GM19395 (cell line): ENCODE data around the gene MSRB3.
"Not testable (repeated sequence)": the region's sequence is repeated elsewhere in the genome, so short reads cannot be mapped to it uniquely, and the experiment has no call there.

Experiments
- ATAC-seq: cut with Tn5 transposase; IDR thresholded peaks from one replicate; pipeline ENCODE4 v1.9.1; 2021; ENCODE audit warnings: mild to moderate bottlenecking, moderate library complexity; ENCODE audit not compliant: unreplicated experiment

MSRB3 gene

DNA sequence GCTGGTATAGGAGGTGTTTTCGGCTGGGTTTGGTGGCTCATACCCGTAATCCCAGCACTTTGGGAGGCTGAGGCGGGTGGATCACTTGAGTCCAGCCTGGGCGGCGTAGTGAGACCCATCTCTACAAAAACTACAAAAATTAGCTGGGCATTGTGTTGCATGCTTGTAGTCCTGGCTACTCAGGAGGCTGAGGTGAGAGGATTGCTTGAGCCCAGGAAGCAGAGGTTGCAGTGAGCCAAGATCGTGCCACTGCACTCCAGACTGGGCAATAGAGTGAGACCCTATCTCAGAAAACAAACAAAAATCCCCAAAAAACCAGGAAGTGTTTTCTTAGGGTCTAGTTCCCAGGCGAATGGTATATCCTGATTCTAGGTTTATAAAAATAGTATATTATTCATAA is 7.0 kb downstream of the MSRB3 start:
- not testable (repeated sequence) for ATAC-seq

DNA sequence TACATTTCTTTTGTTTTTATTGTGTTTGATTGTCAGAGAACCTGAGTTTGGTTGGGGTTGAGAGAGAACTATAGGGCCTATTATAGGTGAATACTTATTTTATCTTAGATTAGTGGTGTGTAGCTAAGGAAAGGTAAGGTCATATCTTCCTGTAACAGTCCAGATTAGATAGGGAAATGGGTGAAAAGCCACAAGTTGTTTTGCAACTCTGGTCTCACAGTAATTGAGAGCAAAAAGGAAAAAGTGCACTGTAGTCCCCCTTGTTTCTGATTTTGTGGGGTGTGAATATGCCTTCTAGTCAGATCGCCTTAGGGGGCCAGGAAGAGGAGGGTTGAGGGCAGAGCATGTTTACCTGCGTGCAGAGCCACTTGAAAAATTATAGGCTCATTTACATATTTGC is 8.9 kb downstream of the MSRB3 start:
- no peak for ATAC-seq

DNA sequence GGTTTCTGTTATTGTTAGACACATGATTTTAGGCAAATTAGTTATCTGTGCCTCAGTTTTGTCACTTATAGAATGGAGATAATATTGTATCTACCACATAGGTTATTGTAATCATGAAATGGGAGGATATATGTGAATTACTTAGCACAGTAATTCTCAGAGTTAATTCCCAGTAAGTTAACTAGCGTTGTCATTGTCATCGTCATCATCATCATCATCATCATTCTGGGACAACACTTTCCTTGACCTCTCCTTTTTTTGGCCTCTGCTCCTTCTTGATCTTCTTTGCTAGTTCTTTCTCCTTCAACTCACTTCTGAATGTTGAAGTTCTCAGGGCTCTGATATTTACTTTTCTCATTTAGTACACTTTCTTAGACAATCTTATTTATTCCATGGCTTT is 13.8 kb downstream of the MSRB3 start:
- no peak for ATAC-seq

DNA sequence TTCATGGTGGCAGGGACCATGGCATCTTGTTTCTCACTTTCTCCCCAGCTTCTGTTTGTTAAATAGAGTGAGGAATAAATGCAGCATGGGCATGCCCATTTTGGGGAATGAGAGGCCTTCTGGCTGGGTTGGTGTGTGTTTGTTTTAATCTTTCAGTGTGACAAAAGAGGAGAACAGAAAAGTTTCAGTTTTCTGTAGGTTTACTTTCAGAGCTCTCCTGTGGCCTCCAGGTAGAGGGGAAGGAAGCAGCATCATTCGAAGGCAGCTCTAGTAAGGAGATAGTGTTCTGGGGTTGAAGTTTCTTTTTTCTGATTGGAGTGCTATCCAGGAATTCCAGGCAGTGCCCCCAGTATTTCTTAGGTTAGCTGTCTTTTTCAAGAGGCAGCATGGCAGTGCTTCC is 15.3 kb downstream of the MSRB3 start:
- no peak for ATAC-seq

DNA sequence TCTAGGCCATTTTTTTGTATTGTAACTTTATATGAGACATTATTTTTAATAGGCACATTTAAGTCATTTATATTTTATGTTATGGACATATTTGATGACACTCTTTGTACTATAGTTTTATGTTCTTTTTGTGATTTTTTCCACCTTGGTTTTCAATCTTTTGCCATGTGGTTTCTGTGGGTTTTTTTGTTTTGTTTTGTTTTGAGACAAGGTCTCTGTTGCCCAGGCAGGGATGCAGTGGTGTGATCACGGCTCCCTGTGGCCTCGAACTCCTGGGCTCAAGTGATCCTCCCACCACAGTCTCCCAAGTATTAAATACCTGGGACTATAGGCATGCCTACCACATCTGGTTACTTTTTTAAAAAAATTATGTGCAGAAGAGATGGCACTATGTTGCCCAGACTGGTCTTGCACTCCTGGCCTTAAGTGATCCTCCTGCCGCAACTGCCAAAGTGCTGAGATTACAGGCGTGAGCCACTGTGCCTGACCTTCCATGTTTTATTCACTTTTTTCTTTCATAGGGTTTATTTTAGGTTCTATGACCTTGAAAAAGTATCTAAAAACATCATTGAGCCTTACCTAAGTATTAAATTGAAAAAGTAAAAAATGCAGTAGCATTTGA is 16.3 kb downstream of the MSRB3 start:
- ATAC-seq = no peak

DNA sequence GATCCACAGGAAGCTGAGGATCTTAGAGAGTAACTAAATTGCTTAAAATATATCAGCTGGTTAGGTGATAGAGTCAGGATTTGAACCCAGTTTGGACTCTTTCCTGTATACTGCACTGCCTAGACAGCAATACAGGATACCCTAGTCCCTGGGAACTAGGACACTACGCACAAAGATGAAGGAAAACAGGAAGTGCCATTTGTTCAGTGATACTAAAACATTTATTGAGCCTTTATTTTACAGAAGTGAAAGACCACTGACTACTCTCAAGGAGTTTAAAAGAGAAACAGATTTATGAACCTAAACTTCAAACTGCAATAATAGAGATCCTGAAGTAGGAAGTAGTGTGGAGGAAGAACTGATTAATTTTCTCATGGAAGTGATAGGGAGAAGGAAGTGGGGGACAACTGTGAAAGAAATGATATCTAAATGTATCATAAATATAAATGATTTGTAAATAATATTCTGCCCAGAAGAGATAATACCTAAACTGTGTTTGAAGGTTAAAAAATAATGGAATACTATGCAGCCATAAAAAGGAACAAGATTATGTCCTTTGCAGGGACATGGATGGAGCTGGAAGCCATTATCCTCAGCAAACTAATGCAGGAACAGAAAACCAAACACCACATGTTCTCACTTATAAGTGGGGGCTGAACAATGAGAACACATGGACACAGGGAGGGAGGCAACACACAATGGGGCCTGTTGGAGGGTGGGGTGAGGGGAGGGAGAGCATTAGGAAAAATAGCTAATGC is 18.2 kb downstream of the MSRB3 start:
- ATAC-seq = no peak

DNA sequence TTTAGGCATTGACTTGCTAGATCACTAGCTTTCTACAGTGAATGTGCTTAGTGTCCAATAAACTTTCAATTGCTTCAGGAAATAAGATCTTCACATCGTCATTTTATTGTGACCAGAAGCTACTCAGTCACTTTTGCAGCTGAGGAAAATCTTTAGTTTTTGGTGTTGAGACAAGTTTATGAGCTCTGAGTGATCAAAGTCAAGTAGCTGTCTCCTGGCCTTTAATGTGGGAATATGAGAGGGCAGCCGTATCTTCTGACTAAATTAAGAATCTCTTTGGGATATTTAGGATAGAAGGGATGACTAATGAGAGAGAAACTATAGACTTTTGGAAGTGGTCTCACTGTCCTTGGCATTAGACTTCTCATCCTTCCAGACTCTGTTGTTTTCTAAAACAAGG is 21.6 kb downstream of the MSRB3 start:
- no peak for ATAC-seq

DNA sequence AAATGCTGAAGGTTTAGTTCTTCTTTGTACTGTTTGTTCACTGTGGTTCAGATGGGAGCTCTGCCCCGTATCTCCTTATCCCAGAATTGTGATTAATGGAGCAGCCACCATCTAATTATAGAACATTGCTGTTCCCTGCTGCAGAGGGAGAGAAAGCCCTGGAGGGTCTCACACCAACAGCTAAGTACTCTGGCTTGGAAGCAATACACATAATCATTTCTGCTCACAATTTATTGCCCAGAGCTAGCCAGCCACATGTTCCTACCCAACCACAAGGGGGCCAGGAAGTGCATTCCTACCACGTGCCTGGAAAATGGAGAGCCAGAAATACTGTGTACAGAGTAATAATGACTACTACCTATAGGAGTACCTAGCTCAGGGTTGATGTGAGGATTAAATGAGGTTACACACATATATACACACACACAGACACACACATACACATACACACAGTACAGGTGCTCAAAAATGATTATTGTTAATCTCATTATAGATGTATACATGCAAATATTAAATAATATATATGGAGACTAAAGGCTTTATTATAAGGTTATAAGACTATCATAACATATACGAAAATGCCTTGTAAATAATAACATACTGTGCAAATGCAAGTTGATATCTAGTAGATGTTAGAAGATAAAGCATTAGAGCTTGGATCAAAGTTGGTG is 22.3 kb downstream of the MSRB3 start:
- ATAC-seq = no peak

DNA sequence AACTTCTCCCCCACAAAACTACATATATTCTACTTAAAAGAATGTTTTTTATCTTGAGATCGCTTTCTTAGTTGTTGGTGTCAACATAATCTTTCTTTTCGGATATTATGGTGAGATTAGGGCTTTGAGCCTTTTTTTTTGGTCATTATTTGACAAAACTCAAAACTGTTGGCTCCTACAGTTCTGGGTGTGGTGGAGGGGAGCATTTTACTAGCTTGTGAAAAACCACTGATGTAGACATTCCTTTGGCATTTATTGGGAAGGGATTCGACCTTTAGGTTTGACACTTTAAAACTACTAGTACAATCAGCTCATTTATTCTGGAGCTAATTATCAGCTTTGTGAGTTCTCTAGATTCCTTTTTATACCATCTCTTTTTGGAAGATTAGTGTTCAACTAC is 24.4 kb downstream of the MSRB3 start:
- ATAC-seq = no peak

DNA sequence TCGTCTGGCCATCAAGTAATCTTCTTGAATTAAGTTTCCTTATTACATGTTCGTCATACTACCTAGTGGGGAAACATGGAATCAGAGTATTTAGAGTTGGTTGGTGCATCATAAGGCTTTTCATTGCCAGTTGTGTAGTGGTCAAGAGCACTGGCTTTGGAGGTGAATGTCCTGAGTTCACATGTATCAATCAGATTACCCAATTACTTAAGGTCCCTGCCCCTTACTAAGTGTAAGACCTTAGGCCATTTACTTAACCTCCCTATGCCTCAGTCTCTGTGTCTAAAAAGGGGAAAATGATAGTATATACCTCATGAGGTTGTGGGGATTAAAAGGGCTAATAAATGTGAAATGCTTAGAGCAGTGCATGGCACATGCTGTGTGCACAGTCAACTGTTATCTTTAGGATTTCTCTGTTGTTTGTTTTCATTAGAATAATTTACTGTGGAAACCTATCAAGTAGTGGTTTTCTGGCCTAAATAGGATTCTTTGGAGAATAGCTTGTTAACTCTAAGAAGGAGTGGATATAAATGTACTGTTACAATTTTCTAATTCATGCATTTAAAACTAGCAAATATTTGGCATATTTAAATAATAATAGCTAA is 27.0 kb downstream of the MSRB3 start:
- ATAC-seq = no peak

DNA sequence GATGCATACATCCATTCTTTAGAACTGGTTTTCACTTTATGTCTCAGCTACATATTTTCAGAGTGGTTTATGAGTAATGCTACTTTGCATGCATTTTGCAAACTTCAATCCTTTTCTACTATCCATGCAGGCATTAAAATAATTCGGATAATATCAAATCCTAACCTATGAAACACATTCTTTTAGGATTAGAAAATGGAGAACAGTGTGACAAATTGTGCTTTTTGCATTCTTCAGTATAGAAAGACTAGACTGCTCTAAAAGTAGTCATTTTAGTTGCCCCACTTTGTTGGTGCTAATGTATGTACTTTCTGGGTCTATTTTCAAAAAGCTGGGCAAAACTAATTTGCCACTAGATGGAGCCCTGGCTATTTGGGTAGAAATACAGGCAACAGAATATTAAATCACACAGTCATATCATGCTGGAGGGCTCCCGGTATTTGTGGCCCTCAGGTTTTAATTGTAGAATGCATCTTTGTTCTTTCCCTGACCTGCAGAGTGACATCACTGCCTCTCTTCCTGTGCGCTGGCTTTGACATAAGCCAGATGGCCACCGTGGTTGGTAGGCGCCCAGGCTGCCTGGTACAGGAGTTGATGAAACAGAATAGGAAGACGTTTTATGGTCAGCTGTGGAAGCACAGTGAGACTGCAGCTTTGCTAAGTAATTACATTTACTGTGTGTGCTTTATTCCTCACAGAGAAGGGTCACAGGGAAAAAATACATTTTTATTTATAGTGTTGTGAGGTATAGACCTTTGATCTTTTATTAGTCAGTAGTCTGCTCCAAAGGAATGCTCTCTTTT is 28.1 kb downstream of the MSRB3 start:
- ATAC-seq = no peak

DNA sequence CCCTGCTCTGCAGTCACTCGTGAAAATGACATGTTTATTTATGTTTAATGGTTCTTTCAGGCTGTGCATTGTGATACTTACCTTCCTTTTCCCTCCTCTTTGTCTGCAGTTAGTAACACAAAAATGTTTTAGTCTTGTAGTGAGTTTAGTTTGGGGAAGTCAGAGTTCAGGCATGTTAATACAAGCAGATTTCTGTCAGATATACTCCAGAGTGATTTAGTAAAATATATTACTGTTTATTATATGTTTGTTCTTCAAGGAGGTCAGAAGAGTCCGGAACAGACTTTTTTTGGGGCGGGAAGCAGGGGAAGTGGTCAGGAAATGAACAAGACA is 28.7 kb downstream of the MSRB3 start:
- ATAC-seq = no peak

DNA sequence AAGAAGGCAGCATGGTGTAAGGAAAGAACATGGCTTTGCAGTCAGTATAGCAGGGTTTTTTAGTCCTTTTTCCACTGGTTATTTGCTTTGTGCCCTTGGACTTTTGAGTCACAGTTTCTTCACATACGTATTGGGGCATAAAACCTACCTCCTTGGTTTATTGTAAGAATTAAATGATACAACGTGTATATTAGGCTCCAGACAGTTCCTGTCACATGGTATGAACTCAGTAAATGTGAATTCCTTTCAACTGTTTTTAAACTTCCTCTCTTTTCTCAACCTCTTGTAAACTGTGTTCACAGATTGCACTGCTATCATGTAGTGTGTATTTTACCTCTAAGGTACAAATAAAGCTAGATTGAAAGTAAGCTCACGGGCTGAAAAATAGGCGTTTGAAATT is 29.5 kb downstream of the MSRB3 start:
- no peak for ATAC-seq

DNA sequence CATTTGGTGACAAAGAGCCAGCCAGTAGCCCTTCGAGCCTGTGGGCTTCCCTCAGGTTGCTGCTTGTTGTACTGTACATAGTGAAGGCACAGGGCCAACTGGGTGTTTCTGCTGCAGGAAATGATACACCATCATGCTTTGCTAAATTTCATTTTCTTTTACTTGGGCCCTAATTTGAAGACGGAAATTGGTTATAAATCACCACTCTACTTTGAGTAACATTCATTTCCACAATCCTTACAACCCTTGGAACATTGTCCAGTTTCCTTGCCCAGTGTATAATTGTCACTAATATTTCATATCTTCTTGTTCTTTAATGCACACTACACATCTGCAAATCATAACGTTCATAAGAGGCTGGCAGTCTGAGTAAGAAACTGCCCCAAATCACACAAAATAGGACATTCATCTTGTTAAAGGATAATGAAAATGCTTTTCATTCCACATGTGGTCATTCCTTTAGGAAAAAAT is 30.2 kb downstream of the MSRB3 start:
- no peak for ATAC-seq

DNA sequence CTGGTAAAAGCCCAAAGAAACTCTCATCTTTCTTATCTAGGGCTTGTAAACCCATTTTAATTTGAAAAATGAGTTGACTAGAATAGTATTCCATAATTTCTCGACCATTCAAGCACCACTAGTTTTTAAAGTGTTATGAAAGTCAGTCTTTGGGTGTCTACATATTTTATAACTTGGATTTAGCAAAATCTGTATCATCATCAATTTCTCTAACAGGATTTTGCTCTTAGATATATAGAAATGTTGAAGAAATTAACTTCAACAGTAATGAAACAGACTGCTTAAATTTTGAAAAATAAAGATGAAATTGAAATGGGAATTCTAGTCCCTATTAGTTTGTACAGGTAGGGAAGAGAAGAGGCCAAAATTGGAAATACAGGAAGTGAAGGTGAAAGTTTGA is 32.8 kb downstream of the MSRB3 start:
- no peak for ATAC-seq

DNA sequence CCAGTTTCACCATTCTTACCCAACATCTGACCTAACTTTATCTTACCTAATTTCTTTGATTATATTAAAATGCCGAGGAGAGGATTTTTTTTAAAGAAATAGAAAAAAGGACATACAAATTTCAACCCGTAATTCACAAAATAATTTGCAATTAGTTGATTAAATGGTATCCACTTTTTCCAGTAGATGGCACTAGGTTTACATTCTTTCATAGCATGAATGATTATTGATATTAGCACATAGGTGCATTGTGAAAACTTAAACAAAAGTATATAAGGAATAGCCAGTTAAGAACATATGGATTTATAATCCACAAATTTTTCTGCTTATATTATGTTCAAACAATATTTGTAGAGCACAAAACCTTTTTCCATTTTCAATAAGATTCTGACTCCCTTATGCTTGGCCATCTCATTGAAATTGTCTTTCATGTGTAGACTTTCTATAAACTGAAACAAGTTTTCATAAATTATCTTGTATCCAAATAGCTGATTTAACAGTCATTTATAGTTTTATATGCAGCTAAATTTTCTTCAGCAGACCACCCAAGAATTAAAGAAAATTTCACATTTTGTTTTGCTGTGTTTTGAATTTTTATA is 35.3 kb downstream of the MSRB3 start:
- no peak for ATAC-seq

DNA sequence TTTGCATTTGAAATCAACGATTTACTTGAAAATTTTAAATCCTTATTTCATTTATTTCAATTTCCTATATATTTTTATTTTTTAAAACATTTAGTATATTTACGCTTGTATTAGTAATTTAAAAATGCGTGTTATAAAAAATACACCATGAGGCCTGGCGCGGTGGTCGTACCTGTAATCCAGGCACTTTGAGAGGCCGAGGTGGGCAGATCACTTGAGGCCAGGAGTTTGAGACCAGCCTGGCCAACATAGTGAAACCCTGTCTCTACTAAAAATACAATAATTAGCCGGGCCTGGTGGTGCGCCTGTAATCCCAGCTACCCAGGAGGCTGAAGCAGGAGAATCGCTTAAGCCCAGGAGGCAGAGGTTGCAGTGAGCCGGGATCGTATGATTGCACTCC is 36.8 kb downstream of the MSRB3 start:
- ATAC-seq = not testable (repeated sequence)

DNA sequence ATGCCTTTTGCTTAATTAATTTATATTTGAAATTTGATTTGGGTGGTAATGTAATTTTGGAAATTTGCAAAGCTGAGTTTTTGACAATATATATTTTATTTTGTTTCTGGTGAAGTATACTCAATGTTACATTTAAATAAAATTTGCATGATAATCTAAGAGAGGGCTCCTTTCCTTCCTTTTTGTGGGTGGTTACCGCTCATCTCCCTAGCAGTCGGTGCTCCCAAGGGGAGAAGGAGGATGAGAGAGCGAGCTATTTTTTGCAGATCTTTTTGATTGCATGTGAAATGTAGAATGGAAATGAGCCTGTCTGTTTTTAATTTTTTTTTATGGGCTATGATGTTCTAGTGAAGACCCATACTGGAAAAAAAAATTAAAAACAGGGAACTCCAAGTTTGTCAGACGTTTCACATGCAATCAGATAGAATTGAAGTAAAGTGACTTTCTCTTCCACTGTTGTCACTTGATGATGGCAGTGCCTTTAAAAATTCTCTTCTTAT is 39.8 kb downstream of the MSRB3 start:
- no peak for ATAC-seq

DNA sequence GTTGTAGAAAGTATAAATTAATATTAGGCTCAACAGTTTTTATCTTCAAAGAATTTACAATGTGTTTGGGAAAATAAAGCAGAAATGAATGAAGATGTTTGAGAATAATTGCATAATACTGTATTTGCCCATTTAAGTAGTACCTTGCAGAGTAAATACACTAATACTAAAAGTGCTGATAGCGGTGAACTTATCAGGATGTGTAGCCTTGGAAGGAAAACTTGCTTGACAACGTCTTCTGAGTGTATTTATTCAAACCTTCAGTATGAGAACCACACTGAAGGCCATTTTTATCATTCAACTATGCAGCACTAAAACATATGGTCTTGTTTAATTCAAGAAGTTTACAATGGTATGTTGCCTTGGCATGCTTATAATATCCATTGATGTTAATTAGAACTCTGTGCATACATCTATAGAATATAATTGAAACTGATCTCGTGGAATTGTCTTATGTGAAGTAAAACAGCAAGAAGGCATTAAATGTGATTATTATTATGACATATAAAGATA is 41.3 kb downstream of the MSRB3 start:
- ATAC-seq = no peak

DNA sequence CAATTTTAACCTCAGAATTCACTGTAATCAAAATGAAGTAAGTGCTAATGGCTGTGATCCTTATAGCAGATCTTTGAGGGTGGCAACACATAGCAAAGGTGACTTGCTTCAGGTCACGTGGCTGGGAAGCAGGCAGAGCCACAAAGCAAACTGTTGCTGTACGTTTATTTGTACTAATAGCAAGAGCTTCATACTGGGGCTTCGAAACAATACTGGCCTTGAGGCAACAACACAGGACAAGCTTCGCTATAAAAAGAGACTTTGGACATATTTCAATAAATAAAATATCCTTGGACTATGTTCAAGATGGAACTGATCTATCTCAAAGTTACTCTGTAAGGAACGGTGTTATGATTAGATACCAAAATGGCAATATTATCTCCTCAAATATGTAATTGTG is 44.6 kb downstream of the MSRB3 start:
- ATAC-seq = no peak
